Right lung (tissue), 5 donors: ENCODE data around the gene PRKX. TPM values are rescaled to one million over a fixed set of nuclear protein-coding genes. Genes with fewer than 3 reads are reported as not detected.
"Not testable (repeated sequence)": the region's sequence is repeated elsewhere in the genome, so short reads cannot be mapped to it uniquely, and the experiment has no call there.

Experiments
- DNase-seq, 2 donors: peaks; one replicate each; pipeline ENCODE4 v3.0.0-alpha.2; 2013
- polyA plus RNA-seq, 5 donors: library from polyadenylated mRNA; unstranded; fragments of 120-200 nt; gene quantifications; one replicate each; pipeline versions ENCODE4 v1.2.1 to v1.2.3, GENCODE V29; 2013; ENCODE audit warnings: inconsistent platforms in 1 of 5, low replicate concordance in 1 of 5; ENCODE audit not compliant: insufficient read length in 5 of 5, insufficient read depth in 1 of 5

Gene PRKX
- polyA plus RNA-seq, 5 donors: 10.1 to 15.4 (median 11.7) TPM

DNA sequence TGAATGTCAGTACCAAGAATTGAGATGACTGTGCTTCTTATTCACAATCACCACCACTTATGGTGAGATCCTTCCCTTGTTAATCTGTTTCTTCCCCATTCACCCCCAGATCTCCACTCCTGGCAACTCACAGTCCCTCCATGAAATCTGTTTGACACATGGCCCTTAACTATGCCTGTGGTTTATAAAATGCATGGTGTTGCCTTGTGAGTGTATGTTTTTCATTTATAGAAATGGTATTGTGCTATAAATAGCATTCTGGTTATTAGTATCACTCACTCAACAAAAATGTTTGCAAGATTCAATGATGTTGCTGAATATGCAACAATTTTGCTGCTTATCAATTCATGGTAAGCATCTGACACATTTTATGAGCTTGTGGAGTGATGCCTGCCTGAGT lies 131.0 kb downstream of the PRKX start:
- no peak for DNase-seq

DNA sequence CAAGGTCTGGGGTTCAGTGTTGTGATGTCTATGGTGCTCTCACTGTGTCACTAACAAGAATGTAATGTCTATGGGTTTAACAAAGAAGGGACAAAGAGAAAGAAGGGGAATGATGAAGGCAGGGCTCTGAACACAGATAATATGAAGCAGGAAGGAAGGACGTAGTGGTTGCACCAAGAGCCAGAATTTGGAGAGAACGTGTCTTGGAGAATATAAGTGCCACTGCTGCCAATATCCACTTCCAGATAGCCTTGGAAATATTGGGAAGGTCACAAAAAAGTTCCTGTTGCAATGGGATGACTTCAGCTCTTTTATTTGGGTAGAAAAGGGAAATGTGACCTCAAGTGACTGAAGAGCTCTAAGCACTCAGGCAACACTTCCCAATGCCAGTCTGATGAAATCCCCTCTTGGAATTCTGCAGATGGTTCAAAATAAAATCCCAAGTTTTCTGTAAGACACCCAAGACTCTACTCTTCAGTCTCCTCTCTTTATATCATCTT lies 131.8 kb downstream of the PRKX start:
- DNase-seq: no peak

DNA sequence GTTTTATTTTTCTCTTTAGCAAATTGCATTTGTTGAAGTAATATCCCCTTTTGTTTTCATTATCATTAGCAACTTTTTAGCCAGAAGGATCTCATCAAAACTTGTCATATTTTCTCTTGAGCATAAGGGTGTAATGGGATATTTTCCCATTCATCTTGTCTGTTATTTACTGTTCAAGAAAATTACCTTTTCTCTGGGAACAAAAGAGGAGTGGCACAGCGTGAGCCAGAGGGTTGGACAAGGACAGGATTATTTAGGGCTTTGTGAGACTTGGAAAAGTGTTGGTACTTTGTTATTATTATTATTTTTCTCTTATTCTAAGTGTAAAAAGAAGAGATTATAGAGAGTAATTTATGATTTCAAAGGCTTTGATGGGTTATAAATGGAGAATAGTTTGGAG lies 135.9 kb downstream of the PRKX start:
- no peak for DNase-seq

DNA sequence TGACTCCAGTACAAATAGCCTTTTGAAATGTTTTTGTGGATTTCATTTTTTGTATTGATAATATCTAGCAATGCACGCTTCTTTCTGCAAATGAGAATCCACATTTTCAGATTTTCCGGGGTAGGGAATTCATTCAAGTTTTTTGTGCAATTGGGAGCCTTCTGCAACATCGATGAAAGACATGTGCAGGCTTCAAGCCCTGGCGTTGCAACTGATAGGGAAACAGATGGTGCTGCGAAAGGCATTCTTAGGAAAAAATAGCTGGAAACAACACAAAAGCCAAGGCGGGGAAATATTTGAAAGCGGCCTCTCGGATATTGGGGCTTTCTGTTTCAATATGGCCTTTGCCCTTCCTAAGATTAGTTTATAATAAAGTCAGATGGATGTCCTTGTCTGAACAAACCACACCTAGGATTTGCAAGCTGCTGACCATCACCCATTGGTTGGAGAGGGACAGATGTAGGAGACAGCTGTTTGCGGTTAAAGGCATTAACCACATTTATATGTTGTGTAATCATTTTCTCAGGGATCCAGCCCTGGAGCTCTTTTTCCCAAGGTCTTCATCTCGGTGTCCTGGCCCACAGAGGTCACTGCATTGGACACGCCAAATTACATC lies 136.5 kb downstream of the PRKX start:
- DNase-seq: no peak

DNA sequence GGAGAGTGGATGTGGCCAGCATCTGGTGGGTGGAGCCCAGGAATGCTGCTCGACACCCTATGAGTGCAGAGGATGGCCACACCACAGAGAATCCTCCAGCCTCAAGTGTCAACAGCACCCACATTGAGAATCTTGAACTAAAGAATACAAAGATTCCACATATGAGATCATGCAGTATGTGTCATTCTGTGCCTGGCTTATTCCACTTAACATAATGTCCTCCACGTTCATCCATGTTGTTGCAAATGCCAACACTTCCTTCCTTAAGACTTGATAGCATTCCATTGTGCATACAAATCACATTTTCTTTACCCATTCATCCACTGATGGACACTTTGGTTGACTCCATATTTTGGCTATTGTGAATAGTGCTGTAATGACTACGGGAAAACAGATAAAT lies 145.8 kb downstream of the PRKX start:
- DNase-seq: no peak

DNA sequence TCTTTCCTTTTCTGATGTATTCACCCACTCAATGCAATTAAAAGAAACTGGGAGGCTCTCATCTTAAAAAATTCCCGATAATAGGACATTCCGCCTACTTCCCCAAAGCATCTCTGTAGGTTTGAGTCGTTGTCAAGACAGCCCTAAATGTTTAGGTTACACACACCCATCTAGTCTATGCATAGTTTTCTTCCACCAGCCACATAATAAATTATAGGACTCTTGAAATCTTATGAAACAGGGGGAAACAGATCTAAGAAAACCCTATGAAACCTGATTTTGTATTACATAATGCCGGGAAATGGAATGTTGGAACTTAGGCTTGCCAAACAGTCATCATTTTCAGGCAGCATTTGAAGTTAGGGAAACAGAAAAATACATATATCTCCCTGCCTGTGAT lies 150.0 kb downstream of the PRKX start:
- no peak for DNase-seq

DNA sequence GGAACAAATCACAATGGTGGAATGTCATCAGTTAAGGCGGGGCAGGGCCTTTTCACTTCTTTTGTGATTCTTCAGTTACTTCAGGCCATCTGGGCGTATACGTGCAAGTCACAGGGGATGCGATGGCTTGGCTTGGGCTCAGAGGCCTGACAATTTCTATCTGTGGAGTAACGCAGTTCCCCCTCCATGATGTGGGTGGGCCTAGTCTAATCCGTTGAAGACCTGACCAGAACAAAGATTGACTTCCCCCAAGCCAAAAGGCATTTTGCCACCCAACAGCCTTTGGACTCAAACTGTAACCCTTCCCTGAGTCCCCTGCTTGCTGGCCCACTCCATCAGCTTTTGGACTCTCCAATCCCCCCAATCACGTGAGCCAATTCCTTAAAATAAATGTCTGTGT lies 153.4 kb downstream of the PRKX start:
- DNase-seq: not testable (repeated sequence)
